HCT116 (cell line): ENCODE data around the gene TGM6.

ENCODE experiments used
- CEBPB ChIP-seq: IDR thresholded peaks from 2 replicates; pipeline ENCODE4 v1.6.1; 2012; ENCODE audit warnings: low read depth
- EGR1 ChIP-seq: IDR thresholded peaks from 2 replicates; pipeline ENCODE4 v1.6.1; 2012; ENCODE audit warnings: low read depth
- POLR2A ChIP-seq: IDR thresholded peaks from 2 replicates; pipeline ENCODE4 v1.7.0; 2011; ENCODE audit warnings: borderline replicate concordance; ENCODE audit not compliant: insufficient read depth, insufficient read length; ENCODE audit errors: extremely low read depth
- POLR2AphosphoS5 ChIP-seq: IDR thresholded peaks from 2 replicates; pipeline ENCODE4 v1.6.1; 2011; ENCODE audit warnings: mild to moderate bottlenecking, low read depth, low read length, moderate library complexity
- RAD21 ChIP-seq: IDR thresholded peaks from 2 replicates; pipeline ENCODE4 v1.6.1; 2012; ENCODE audit warnings: low read depth, mild to moderate bottlenecking
- TF ChIP-seq, protein P1 (sequence below): IDR thresholded peaks from 2 replicates; pipeline ENCODE4 v1.6.1; 2012
- TF ChIP-seq, protein P2 (sequence below), 3 experiments: fragments of 200-600 bp in 1 of 3; sonication (generic) in 1 of 3; IDR thresholded peaks in 2 of 3; conservative IDR thresholded peaks in 1 of 3; 2 replicates each; pipeline ENCODE4 v1.5.1; 2012 to 2017; ENCODE audit warnings: low read depth in 2 of 3, low read length in 2 of 3, antibody characterized with exemption in 1 of 3, borderline replicate concordance in 1 of 3, control low read depth in 1 of 3, mild to moderate bottlenecking in 1 of 3, mixed read lengths in 1 of 3, mixed run types in 1 of 3, moderate library complexity in 1 of 3; ENCODE audit not compliant: insufficient read depth in 1 of 3

DNA sequence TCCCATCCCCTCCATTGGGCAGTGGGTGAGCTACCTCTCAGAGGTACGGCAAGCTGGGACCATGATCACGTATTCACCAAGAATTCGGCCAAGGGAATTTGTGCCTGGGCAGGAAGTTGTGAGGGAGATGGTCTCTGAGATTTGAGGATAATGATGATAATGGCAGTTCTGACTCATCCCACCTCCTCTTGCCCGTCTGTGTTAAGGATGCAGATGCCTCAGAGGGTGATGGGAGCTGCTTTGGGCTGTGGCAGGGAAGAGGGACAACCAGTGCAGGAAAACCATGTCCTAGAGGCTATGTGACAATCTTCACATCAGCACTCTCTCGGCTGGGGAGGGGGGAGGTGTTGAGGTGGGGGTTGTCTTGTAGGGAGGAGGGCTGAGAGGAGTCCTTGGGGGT, 4.3 kb downstream of the TGM6 start:
- TF ChIP-seq, protein P1, sequence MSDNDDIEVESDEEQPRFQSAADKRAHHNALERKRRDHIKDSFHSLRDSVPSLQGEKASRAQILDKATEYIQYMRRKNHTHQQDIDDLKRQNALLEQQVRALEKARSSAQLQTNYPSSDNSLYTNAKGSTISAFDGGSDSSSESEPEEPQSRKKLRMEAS, result no peak
- TF ChIP-seq EGR1 (no peak), RAD21 (no peak), POLR2AphosphoS5 (no peak), CEBPB (no peak), POLR2A (no peak)
- TF ChIP-seq, protein P2, sequence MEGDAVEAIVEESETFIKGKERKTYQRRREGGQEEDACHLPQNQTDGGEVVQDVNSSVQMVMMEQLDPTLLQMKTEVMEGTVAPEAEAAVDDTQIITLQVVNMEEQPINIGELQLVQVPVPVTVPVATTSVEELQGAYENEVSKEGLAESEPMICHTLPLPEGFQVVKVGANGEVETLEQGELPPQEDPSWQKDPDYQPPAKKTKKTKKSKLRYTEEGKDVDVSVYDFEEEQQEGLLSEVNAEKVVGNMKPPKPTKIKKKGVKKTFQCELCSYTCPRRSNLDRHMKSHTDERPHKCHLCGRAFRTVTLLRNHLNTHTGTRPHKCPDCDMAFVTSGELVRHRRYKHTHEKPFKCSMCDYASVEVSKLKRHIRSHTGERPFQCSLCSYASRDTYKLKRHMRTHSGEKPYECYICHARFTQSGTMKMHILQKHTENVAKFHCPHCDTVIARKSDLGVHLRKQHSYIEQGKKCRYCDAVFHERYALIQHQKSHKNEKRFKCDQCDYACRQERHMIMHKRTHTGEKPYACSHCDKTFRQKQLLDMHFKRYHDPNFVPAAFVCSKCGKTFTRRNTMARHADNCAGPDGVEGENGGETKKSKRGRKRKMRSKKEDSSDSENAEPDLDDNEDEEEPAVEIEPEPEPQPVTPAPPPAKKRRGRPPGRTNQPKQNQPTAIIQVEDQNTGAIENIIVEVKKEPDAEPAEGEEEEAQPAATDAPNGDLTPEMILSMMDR (IDR thresholded peaks at IDR 0.05 in 2 of 3, conservative IDR thresholded peaks at IDR 0.05 in 1 of 3; ENCODE audit: borderline replicate concordance in 1 of 3, insufficient read depth in 1 of 3, low read depth in 2 of 3, low read length in 2 of 3), result no peak
